Naive B cell (primary cell): Measurements from ENCODE around the gene HOXD9. TPM values are rescaled to one million over a fixed set of nuclear protein-coding genes. Genes with fewer than 3 reads are reported as not detected.

Experiments used
- ATAC-seq, 2 donors: fragments of 150-1000 bp; cut with Tn5 transposase; 2 replicates each; pipeline ENCODE4 v1.10.0; 2021; ENCODE audit warnings: low read depth in 2 of 2, mild to moderate bottlenecking in 2 of 2, moderate library complexity in 2 of 2
- DNase-seq: peaks from one replicate; pipeline ENCODE4 v3.0.0; 2022
- H3K27ac Mint-ChIP-seq, 6 donors: one replicate each; pipeline ENCODE4 v1.8.0; 2020 to 2022; ENCODE audit warnings: mild to moderate bottlenecking in 6 of 6, mixed read lengths in 6 of 6, moderate library complexity in 5 of 6, inconsistent platforms in 2 of 6
- H3K27me3 Mint-ChIP-seq, 3 donors: one replicate each; pipeline ENCODE4 v1.8.0; 2021 to 2022; ENCODE audit warnings: mixed read lengths in 3 of 3, mild to moderate bottlenecking in 1 of 3
- H3K36me3 Mint-ChIP-seq, 2 donors: one replicate each; pipeline ENCODE4 v1.8.0; 2020 to 2022; ENCODE audit warnings: mixed read lengths in 2 of 2, inconsistent platforms in 1 of 2, mild to moderate bottlenecking in 1 of 2
- H3K4me1 Mint-ChIP-seq, 3 donors: one replicate each; pipeline ENCODE4 v1.8.0; 2020 to 2022; ENCODE audit warnings: mixed read lengths in 3 of 3, inconsistent platforms in 1 of 3, mild to moderate bottlenecking in 1 of 3, moderate library complexity in 1 of 3
- H3K4me3 Mint-ChIP-seq, 8 donors: one replicate each; pipeline ENCODE4 v1.8.0; 2020 to 2022; ENCODE audit warnings: mild to moderate bottlenecking in 8 of 8, mixed read lengths in 8 of 8, moderate library complexity in 8 of 8, inconsistent platforms in 2 of 8
- H3K9me3 Mint-ChIP-seq, 7 donors: one replicate each; pipeline ENCODE4 v1.8.0; 2020 to 2022; ENCODE audit warnings: mixed read lengths in 7 of 7, mild to moderate bottlenecking in 5 of 7, inconsistent platforms in 2 of 7, moderate library complexity in 1 of 7
- polyA plus RNA-seq, 6 donors: library from polyadenylated mRNA; unstranded; fragments of 300-500 nt; fragmentation: Illumina TruSeq; gene quantifications; one replicate each; pipeline ENCODE4 v1.2.3, GENCODE V29; 2021; ENCODE audit warnings: low read depth in 6 of 6

HOXD9 gene
- not detected for polyA plus RNA-seq

DNA sequence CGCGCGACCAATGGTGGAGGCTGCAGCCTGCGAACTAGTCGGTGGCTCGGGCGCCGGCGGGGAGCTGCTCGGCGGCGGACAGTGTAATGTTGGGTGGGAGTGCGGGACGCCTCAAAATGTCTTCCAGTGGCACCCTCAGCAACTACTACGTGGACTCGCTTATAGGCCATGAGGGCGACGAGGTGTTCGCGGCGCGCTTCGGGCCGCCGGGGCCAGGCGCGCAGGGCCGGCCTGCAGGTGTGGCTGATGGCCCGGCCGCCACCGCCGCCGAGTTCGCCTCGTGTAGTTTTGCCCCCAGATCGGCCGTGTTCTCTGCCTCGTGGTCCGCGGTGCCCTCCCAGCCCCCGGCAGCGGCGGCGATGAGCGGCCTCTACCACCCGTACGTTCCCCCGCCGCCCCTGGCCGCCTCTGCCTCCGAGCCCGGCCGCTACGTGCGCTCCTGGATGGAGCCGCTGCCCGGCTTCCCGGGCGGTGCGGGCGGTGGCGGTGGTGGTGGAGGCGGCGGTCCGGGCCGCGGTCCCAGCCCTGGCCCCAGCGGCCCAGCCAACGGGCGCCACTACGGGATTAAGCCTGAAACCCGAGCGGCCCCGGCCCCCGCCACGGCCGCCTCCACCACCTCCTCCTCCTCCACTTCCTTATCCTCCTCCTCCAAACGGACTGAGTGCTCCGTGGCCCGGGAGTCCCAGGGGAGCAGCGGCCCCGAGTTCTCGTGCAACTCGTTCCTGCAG, at the start of gene HOXD9:
TSS of gene HOXD9 (plus strand) at position 37 of the 728 bp plus-strand sequence. CDS start at position 87, 50 bp downstream.
- H3K4me1 Mint-ChIP-seq, result peaks cover 6 to 15% (median 14%) of the 10 kb centered on the region in 3 donors
- H3K36me3 Mint-ChIP-seq, result peaks cover 0 to 13% of the 10 kb centered on the region in 2 donors
- H3K9me3 Mint-ChIP-seq, result peaks cover 0 to 21% (median 3%) of the 10 kb centered on the region in 7 donors
- peak within 1 kb of the TSS; percentile 54 to 87 (median 76) for H3K4me3 Mint-ChIP-seq
- peak within 1 kb of the TSS in 3 of 6 donors; percentile 33 to 94 (median 60) for H3K27ac Mint-ChIP-seq
- ATAC-seq, result peak; percentile 23 to 41
- no peak for DNase-seq
- peaks cover 74 to 78% (median 74%) of the 10 kb centered on the region in 3 donors for H3K27me3 Mint-ChIP-seq

DNA sequence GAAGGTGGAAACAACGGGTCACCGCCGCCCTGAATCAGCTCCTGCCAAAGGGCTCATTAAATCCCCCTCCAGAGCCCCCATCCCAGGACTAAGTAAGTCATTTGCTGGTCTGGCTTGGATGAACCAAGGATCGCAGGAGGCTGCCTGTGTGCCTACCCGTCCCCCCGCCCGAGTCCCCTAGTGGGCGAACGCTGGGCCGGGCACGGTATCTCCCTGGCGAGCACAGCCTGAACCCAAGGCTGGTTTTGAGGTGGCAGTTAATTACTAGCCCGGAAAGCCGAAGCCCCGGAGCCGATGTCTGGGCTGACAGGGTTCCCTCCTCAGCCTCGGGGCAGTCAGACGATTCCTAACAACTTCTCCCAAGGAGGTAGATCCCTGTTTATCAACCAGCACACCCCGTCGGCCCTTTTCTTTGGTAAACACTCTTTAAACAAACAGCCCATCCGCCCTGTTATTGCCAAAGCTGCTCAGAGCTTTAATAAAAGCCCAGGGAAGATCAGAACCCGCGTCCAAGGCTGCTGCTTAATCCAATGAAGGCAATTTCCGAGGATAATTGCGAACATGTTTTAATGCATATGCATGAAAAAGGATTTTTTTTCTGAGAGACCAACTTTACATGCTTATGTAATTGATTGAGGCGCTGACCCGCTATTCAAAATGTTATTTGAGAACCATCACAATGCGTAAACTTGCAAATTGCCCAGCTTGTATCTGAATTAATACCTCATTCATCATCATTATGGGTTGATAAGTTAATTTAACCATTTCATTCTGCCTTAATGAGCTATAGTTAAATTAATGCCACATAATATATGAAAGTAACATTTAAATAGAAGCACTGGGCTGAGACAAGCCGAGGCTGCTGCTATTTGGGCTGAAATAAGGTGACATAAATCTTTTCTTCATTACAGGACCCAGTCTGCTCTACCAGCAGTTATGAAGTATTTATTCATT, 49.3 kb upstream of the HOXD9 start:
- Mint-ChIP-seq H3K27ac (peak overlapping the region in 1 of 6 donors; percentile 53), H3K9me3 (peaks cover 0 to 30% (median 6%) of the 10 kb centered on the region in 7 donors), H3K27me3 (peaks cover 75 to 88% (median 85%) of the 10 kb centered on the region in 3 donors), H3K36me3 (peaks cover 4 to 12% of the 10 kb centered on the region in 2 donors), H3K4me1 (peaks cover 6 to 10% (median 6%) of the 10 kb centered on the region in 3 donors), H3K4me3 (peak overlapping the region in 1 of 8 donors; percentile 40)
- ATAC-seq (no peak), DNase-seq (no peak)

DNA sequence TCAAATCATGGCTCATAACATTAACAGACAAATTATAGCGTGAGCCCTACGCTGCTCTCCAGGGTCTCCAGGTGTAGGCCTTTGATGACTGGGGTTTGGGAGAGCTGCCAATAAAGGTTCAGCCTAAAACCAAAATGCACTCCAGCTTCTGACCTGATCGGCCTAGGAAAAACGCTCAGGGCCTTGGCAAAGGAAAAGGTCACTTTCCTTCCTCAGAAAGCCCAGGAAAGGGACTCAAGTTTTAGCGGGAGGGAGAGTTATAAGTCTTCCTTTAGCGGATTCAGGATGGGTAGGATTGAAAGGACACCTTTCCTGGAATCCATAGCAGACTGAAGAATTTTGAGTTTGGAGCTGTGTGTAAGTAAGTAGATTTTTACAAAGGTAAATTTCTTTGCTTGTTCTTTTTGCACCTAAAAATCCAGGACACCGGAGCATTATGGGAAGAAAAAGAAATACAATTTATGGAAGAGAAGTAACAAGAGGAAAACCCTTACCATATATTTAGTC, 47.5 kb upstream of the HOXD9 start:
- no peak overlapping the region for H3K4me3 Mint-ChIP-seq

DNA sequence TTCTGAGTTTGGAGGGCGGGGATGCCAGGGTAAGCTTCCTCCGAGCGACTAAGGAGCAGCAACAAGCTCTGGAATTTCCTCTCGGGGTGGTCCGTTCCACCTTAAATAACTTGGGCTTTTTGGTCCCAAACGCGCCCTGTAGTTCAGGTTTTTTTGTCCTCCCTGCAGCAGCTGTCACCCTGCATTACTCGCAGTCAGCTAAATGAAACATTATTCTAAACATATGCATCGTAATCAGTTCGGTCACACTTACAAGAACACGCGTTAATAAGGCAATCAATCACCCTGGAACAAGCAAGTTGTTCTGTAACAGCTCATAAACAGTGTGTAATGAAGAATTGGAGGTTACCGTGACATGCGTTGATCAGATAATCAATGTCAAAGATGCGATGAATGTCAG, 47.0 kb upstream of the HOXD9 start:
- Mint-ChIP-seq H3K4me3 (no peak overlapping the region), H3K9me3 (peaks cover 5 to 36% (median 16%) of the 10 kb centered on the region in 7 donors), H3K4me1 (peaks cover 7 to 11% (median 8%) of the 10 kb centered on the region in 3 donors), H3K27me3 (peaks cover 70 to 86% (median 79%) of the 10 kb centered on the region in 3 donors), H3K36me3 (peaks cover 7 to 20% of the 10 kb centered on the region in 2 donors), H3K27ac (peak overlapping the region in 1 of 6 donors; percentile 27)
- ATAC-seq, result no peak
- DNase-seq, result no peak

More for the DNA sequence above, 47.5 kb upstream of the HOXD9 start:
- peaks cover 7 to 20% of the 10 kb centered on the region in 2 donors for H3K36me3 Mint-ChIP-seq
- H3K27me3 Mint-ChIP-seq, result peaks cover 75 to 91% (median 84%) of the 10 kb centered on the region in 3 donors
- no peak for ATAC-seq
- H3K27ac Mint-ChIP-seq, result no peak overlapping the region
- DNase-seq, result no peak
- H3K4me1 Mint-ChIP-seq, result peaks cover 7 to 11% (median 8%) of the 10 kb centered on the region in 3 donors
- peaks cover 5 to 41% (median 16%) of the 10 kb centered on the region in 7 donors for H3K9me3 Mint-ChIP-seq

DNA sequence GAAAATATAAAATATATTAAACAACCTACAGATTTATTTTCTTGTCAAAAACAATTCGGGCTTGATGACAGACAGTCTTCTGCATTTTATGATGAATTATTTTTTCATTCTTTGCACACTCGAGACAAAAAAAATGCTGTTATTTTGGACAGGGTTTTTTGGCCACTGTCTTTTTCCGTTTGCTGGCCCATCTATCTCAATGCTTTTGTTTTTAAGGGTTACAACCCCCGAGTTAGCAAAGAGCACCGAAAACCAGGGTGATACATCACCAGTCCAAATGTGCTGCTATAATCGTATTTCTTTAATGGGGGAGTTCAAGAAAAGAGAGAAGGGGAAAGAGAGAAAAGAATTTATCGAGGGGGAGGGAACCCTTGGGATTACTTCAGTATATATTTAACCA, 46.5 kb upstream of the HOXD9 start:
- Mint-ChIP-seq H3K27me3 (peaks cover 67 to 80% (median 76%) of the 10 kb centered on the region in 3 donors), H3K27ac (peak overlapping the region in 1 of 6 donors; percentile 44), H3K4me1 (peaks cover 7 to 12% (median 8%) of the 10 kb centered on the region in 3 donors), H3K4me3 (peak overlapping the region in 1 of 8 donors; percentile 51), H3K36me3 (peaks cover 7 to 20% of the 10 kb centered on the region in 2 donors), H3K9me3 (peaks cover 5 to 37% (median 17%) of the 10 kb centered on the region in 7 donors)
- DNase-seq, result no peak
- ATAC-seq, result no peak

DNA sequence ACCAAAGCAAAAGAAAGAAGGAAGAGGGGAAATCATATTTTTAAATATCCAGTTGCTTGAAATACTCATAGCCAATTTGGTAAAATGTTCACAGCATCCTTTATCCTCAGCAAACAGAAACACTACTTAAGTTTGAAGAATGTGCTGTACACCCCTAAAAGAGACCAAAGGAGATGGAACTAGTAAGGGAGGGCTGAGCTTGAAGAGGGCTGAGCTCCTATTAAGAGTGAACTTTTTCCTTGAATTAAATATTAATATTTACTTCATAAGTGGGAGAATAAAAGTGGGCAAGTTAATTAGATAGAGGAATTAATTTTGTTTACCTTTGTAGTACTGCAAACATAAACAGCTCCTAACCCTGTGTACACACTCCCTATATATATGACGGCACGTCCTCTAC, 45.7 kb upstream of the HOXD9 start:
- no peak overlapping the region for H3K27ac Mint-ChIP-seq
- peaks cover 69 to 78% (median 73%) of the 10 kb centered on the region in 3 donors for H3K27me3 Mint-ChIP-seq
- DNase-seq (no peak), ATAC-seq (no peak)
- H3K4me3 Mint-ChIP-seq, result peak overlapping the region in 1 of 8 donors; percentile 51
- peaks cover 5 to 44% (median 23%) of the 10 kb centered on the region in 7 donors for H3K9me3 Mint-ChIP-seq
- peaks cover 7 to 13% (median 8%) of the 10 kb centered on the region in 3 donors for H3K4me1 Mint-ChIP-seq
- H3K36me3 Mint-ChIP-seq, result peaks cover 7 to 20% of the 10 kb centered on the region in 2 donors

DNA sequence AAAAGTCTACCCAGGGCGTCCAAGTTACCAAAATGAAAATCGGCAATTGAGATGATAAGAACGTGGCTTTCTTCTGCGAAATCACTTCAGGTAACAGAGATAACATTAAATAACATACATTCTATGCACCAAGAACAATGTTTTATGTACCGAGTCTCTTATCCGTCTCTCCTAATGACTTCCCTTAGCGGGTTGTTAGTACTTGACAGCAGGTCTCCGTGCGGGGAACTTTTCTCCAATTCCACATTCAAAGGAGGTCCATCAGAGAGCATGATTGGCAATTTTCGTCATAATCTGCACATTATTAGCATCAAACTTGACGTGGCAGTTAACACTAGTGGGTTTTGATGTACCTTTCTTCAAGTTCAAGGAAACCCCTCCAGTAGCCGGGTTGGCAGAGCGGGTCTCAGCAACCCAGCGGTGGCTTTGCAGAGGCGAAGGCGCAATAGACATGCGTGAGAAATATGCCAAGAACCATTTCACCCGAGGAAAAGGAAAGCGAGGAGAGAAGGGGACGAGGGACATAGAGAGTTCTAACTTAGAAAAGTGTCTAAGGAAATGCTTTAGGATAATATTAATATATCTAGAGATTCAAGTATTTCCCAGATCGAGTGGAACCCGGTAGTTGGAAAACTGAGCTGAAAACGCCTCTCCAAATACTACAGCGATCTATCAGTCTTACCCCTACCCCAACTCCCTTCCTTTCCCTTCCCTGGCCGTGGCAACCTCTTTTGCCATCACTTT, 43.8 kb upstream of the HOXD9 start:
- peak overlapping the region in 4 of 6 donors; percentile 86 to 98 (median 92) for H3K27ac Mint-ChIP-seq
- peaks cover 63 to 71% (median 66%) of the 10 kb centered on the region in 3 donors for H3K27me3 Mint-ChIP-seq
- peak overlapping the region; percentile 51 to 83 (median 64) for H3K4me3 Mint-ChIP-seq
- ATAC-seq, result no peak
- peaks cover 7 to 13% (median 8%) of the 10 kb centered on the region in 3 donors for H3K4me1 Mint-ChIP-seq
- H3K36me3 Mint-ChIP-seq, result peaks cover 9 to 20% of the 10 kb centered on the region in 2 donors
- peaks cover 5 to 53% (median 26%) of the 10 kb centered on the region in 7 donors for H3K9me3 Mint-ChIP-seq
- no peak for DNase-seq

DNA sequence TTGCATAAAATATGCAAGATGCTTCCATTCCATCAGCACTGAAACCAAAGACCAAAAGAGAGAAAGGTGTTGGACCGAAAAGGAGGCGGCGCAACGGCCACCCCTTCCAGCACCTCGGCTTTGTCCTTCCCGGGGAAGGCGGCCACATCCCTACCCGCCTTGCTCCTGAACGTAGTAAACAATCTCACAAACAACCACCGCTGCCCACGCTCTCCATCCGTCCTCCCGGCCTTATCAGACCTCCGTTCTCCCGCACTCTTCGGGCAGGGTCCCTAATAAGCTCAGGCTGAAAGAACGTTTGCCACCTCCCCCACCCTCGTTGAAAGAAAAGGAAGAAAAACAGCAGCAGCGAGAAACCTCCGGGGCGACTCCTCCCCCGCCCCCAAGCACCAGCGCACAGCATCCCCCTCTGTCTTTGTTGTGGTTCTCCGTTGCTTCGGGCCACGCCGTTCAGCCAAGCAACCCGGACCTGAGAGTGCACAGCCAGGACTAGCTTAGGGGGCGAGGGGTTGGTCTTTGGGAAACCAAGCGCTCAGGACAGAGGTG, 43.2 kb upstream of the HOXD9 start:
- no peak for DNase-seq
- H3K9me3 Mint-ChIP-seq, result peaks cover 5 to 60% (median 30%) of the 10 kb centered on the region in 7 donors
- H3K4me1 Mint-ChIP-seq, result peaks cover 7 to 14% (median 8%) of the 10 kb centered on the region in 3 donors
- H3K36me3 Mint-ChIP-seq, result peaks cover 11 to 20% of the 10 kb centered on the region in 2 donors
- ATAC-seq, result no peak
- H3K4me3 Mint-ChIP-seq, result peak overlapping the region; percentile 59 to 83 (median 69)
- peak overlapping the region in 5 of 6 donors; percentile 77 to 98 (median 88) for H3K27ac Mint-ChIP-seq
- H3K27me3 Mint-ChIP-seq, result peaks cover 66 to 72% (median 66%) of the 10 kb centered on the region in 3 donors

DNA sequence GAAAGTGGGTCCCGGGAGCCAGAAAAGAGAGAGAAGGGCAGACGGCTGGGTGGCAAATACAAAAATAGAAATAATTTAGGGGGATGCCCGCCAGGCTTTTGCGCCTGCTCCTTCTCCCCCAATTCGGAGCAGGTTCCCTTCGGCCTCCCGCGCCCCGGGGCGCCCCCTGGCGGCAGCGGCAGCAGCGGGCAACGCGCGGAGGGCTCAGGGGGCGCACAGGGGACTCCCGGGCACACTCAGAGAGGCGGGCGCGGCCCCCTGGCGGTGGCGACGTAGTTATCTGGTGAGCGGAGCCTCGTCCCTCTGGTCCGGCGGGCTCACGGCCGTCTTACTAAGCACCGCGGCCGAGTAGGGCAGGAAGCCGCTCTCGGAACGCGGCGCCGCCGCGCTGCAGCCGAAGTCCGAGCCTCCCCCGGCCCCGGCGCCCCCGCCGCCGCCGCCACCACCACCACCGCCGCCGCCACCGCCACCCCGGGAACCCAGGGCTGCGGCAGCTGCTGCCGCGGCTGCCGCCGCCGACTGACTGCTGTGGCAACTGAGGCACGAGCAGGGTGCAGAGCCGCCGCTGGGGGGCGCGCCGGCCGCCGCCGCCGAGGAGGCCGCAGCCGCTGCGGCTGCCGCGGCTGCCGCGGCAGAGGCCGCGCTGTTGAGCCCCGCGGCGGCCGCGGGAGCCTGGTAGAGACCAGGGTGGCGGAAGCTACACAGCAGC, 42.5 kb upstream of the HOXD9 start:
- H3K4me3 Mint-ChIP-seq, result peak overlapping the region in 6 of 8 donors; percentile 59 to 82 (median 69)
- H3K27ac Mint-ChIP-seq, result peak overlapping the region in 4 of 6 donors; percentile 86 to 98 (median 92)
- no peak for DNase-seq
- H3K4me1 Mint-ChIP-seq, result peaks cover 7 to 17% (median 8%) of the 10 kb centered on the region in 3 donors
- H3K36me3 Mint-ChIP-seq, result peaks cover 11 to 20% of the 10 kb centered on the region in 2 donors
- H3K27me3 Mint-ChIP-seq, result peaks cover 65 to 72% (median 66%) of the 10 kb centered on the region in 3 donors
- ATAC-seq, result no peak
- peaks cover 5 to 63% (median 34%) of the 10 kb centered on the region in 7 donors for H3K9me3 Mint-ChIP-seq

DNA sequence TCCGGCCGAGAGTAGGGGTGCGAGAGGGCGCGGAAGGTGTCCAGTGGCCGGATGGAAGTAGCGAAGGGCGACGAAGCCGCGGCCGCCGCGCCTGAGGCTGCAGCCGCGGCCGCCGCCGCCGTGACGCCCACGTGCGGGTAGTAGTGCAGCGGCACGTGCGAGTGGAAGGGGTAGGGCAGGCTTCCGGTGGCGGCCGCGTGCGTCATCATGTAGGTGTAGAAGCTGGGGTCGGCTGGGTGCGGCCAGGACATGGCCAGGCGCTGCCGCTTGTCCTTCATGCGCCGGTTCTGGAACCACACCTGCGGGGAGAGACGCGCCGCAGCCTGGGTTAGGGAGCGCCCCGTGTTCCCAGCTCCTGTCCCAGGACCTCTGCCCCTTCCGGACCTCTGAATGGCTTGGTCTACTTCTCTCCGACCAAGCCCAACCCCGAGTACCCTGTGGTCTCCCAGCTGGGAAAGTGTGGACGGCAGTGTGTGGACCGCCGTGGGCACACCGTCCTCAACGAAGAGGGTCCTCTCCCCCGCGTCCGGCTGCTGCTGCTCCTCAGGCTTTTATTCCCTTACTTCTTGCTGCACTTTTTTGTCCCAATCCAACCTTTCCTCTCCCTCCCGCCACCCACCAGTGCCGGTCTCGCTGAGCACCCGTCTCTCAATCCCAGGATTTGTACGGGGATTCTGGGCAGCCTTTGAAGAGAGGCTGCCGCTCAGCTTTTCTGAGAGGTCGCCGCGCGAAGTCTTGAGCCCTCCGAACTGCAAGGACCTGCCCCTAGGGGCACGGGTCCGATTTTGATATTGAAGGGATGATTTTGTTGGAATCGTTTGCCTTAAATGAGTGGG, 41.8 kb upstream of the HOXD9 start:
- ATAC-seq (no peak), DNase-seq (no peak)
- Mint-ChIP-seq H3K9me3 (peaks cover 5 to 58% (median 37%) of the 10 kb centered on the region in 7 donors), H3K4me1 (peaks cover 7 to 17% (median 8%) of the 10 kb centered on the region in 3 donors), H3K27me3 (peaks cover 63 to 72% (median 65%) of the 10 kb centered on the region in 3 donors), H3K4me3 (peak overlapping the region in 6 of 8 donors; percentile 26 to 76 (median 62)), H3K27ac (peak overlapping the region in 5 of 6 donors; percentile 14 to 96 (median 79)), H3K36me3 (peaks cover 11 to 16% of the 10 kb centered on the region in 2 donors)
